BJ (cell line): ENCODE data around the gene TP53BP1. TPM values are rescaled to one million over a fixed set of nuclear protein-coding genes. Genes with fewer than 3 reads are reported as not detected.
A peak's percentile ranks its signal among the peaks of the same experiment; 100 is the strongest.

ENCODE experiments used
- CTCF ChIA-PET: fragments of 350-600 bp; formaldehyde crosslinking; extraction: SDS; loops from one replicate; lab custom pipeline; 2021; ENCODE audit warnings: antibody characterized with exemption, inconsistent platforms; lab: Yijun Ruan, JAX
- POLR2A ChIA-PET: fragments of 300-600 bp; sonication (Branson Sonifier 250); formaldehyde crosslinking; extraction: SDS; loops from one replicate; lab custom pipeline; 2021; ENCODE audit warnings: antibody characterized with exemption; lab: Charles Lee
- DNase-seq: peaks from one replicate; pipeline ENCODE4 v3.0.0-alpha.2; 2011; ENCODE audit warnings: low read depth
- H3K27me3 ChIP-seq: 2 replicates; pipeline ENCODE4 v1.6.0; 2011; ENCODE audit warnings: low read length; ENCODE audit not compliant: control insufficient read depth, insufficient read depth
- H3K36me3 ChIP-seq: 2 replicates; pipeline ENCODE4 v1.5.1; 2011; ENCODE audit warnings: low read length; ENCODE audit not compliant: control insufficient read depth, insufficient read depth
- H3K4me3 ChIP-seq: 2 replicates; pipeline ENCODE4 v1.5.1; 2011; ENCODE audit warnings: low read depth, mild to moderate bottlenecking, control low read depth, low read length
- polyA plus RNA-seq: library from polyadenylated mRNA; depleted of rRNA; stranded (reverse); fragments of >200 nt; gene quantifications from 2 replicates; pipeline ENCODE4 v1.2.3, GENCODE V29; 2011
- TF ChIP-seq, protein P1 (sequence below): IDR thresholded peaks from 2 replicates; pipeline ENCODE4 v1.5.1; 2011; ENCODE audit warnings: low read depth, mild to moderate bottlenecking, control low read depth, inconsistent platforms, low read length, moderate library complexity; ENCODE audit not compliant: insufficient read depth

The TP53BP1 gene
- polyA plus RNA-seq, 1 experiment = 48.3 TPM

DNA sequence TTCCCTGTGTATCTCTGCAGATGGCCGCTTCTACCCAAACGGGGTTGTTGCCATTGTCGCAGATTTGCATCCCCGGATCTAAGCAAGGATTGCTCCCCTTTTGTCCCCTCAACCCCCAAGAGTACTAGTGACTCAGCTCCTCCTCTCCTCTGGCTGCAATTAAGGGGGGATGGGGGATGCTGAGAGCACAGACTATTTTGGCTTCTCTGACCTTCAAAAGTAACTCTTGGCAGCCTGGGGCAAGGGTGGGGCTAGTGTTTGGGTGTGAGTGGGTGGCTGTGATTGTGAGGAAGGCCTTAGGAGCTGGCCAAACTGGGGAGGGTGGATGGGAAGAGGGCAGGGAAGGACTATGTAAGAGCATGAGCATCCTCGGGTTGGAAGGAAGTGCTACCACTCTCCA is 23.2 kb upstream of the TP53BP1 start:
- no peak for DNase-seq
- Histone ChIP-seq H3K27me3 (no peaks in the 10 kb centered on the region), H3K4me3 (peak overlapping the region; percentile 82), H3K36me3 (peaks cover 3% of the 10 kb centered on the region)
- POLR2A ChIA-PET = interaction anchor here (0.9 kb wide), 1 partner anchor 15 kb away, joined by 3 read pairs; no protein-coding TSS in a partner anchor
- CTCF ChIA-PET = interaction anchor here (0.6 to 4.0 kb wide), 7 partner anchors 11 to 226 kb away, joined by 3 to 22 read pairs (median 4); no protein-coding TSS in a partner anchor
- TF ChIP-seq, protein P1, sequence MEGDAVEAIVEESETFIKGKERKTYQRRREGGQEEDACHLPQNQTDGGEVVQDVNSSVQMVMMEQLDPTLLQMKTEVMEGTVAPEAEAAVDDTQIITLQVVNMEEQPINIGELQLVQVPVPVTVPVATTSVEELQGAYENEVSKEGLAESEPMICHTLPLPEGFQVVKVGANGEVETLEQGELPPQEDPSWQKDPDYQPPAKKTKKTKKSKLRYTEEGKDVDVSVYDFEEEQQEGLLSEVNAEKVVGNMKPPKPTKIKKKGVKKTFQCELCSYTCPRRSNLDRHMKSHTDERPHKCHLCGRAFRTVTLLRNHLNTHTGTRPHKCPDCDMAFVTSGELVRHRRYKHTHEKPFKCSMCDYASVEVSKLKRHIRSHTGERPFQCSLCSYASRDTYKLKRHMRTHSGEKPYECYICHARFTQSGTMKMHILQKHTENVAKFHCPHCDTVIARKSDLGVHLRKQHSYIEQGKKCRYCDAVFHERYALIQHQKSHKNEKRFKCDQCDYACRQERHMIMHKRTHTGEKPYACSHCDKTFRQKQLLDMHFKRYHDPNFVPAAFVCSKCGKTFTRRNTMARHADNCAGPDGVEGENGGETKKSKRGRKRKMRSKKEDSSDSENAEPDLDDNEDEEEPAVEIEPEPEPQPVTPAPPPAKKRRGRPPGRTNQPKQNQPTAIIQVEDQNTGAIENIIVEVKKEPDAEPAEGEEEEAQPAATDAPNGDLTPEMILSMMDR = no peak

DNA sequence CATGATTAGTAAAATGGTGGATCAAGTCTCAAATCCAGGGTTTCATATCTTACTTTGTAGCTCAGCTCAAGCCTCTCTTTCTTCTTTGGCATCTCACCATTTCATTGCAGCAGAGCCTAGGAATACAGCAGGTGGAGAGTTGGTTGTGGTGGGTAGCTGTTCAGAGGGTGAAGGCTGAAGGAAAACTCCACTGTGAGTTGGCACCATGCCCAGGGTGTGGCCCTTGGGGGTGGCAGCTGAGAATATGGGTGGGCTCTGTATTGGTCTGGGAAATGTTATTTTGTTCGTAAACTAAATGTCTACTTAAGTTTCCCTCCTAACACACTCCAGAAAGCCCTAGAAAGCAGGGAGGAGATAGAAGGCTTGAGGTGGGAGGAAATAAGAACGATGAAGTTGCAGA is 22.8 kb upstream of the TP53BP1 start:
- POLR2A ChIA-PET = no interaction called here
- TF ChIP-seq, protein P1 = no peak
- H3K4me3 ChIP-seq = no peak overlapping the region
- no peaks in the 10 kb centered on the region for H3K27me3 ChIP-seq
- CTCF ChIA-PET = interaction anchor here (0.6 to 4.5 kb wide), 9 partner anchors 12 to 226 kb away, joined by 3 to 32 read pairs (median 7); no protein-coding TSS in a partner anchor
- DNase-seq = no peak
- peaks cover under 1% of the 10 kb centered on the region; the same call in 1 of the 2 replicates for H3K36me3 ChIP-seq

DNA sequence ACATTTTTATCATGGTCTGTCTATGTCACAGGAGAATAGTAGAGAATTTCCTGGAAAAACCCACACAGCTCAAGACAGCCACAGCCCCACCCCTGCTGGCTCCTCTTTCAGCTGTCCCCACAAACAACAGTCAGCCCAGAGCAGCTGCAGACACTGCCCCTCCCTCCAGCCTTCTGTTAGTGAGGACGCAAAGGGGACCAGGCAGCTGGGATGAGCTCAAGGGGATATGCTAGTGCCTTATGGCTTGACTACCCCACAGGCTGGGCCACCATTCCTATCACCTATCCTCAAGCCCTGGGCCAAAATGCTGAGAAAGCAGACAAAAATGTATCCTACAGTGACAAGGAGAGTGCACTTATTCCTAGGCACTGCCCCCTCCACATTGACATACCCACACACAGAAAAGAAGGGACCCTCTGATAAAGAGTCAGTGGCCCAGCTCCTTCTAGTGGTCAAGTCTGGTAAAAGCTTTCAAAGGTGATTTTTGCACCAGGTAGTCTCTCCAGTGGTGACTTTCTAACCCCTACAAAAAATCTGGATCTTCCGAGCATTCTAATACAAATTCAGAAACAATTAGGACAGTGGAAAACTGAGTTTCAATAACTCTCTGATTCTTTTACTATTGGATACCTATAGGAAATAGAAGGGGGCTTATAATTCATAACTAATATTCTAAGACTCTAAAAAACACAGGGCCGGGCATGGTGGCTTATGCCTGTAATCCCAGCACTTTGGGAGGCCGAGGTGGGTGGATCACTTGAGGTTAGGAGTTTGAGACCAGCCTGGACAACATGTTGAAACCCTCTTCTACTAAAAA is 21.5 kb upstream of the TP53BP1 start:
- TF ChIP-seq, protein P1 = peak; percentile 68
- Histone ChIP-seq H3K27me3 (no peaks in the 10 kb centered on the region), H3K36me3 (no peaks in the 10 kb centered on the region), H3K4me3 (no peak overlapping the region)
- DNase-seq = no peak
- POLR2A ChIA-PET = no interaction called here
- CTCF ChIA-PET = interaction anchor here (0.5 to 4.5 kb wide), 18 partner anchors 9 to 228 kb away, joined by 3 to 32 read pairs (median 4); partner anchors contain the start of gene TP53BP1

DNA sequence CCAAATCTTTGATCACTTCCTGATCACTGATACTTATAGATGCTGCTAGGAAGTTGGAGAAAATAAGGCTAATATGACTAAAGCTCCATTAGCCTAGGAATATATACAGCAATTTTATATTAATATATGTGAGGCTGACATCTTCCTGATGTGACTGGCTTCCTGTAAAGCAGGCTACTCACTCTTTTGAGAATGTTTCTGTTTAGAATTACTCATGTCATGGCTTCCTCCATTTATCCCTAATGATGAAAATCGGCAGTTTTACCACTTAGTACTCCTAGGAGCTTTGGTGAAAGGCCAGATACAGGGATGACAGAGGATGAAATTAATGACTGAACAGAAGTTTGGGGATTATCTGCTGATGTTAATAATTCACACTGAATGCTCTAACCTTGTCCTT is 20.6 kb upstream of the TP53BP1 start:
- DNase-seq = no peak
- ChIA-PET CTCF (interaction anchor here (0.8 to 4.5 kb wide), 9 partner anchors 12 to 80 kb away, joined by 3 to 32 read pairs (median 4); partner anchors contain the start of gene TP53BP1), POLR2A (no interaction called here)
- Histone ChIP-seq H3K27me3 (no peaks in the 10 kb centered on the region), H3K36me3 (no peaks in the 10 kb centered on the region), H3K4me3 (no peak overlapping the region)
- TF ChIP-seq, protein P1 = no peak
